DMS53 treated with DMSO at 0.1 percent for 48 hours (cell line): ENCODE data around the gene RPS4Y2.

ENCODE experiments used
- DNase-seq: peaks from one replicate; lab custom pipeline; 2025; ENCODE audit not compliant: unreplicated experiment; lab: John Stamatoyannopoulos, UW

The RPS4Y2 gene

DNA sequence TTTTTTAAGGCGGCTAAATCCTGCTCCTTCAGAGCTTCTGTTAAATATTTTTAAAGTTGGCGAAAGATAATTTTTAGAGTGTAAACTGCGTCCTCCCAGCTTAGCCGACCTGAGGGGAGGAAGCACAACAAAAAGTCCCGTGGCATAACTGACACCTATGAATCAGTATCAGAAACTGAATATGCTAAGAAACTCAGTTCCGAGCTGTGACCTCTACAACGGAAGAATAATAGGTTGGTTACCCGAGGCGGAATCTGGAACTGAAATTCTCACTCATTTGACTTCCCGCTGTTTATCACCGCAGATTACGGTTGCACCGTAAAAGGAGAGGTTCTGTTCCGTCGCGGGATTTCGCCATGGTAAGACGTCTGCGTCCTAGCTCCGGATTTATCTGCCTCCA, at the start of gene RPS4Y2:
TSS of gene RPS4Y2 (plus strand) at position 301 of the 400 bp plus-strand sequence. CDS start at position 357, 56 bp downstream.
- DNase-seq, result no peak

DNA sequence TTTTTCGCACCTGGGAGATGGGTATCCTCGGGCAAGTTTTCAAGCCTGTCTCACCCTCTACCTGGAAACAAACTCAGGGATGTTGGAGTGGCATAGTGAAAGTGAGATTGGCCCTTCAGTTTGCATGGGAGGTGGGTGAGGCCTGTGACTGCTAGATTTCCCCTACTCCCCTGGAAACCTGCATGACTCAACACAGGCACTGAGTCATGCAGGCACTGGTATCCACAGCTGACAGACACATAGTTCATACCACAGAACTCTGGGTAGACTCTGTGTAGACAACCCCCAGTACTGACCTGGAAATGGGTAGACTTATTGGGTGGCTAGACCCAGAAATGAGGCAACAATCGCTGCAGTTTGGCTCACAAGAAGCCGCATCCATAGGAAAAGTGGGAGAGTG, 41.5 kb upstream of the RPS4Y2 start:
- DNase-seq, result no peak

DNA sequence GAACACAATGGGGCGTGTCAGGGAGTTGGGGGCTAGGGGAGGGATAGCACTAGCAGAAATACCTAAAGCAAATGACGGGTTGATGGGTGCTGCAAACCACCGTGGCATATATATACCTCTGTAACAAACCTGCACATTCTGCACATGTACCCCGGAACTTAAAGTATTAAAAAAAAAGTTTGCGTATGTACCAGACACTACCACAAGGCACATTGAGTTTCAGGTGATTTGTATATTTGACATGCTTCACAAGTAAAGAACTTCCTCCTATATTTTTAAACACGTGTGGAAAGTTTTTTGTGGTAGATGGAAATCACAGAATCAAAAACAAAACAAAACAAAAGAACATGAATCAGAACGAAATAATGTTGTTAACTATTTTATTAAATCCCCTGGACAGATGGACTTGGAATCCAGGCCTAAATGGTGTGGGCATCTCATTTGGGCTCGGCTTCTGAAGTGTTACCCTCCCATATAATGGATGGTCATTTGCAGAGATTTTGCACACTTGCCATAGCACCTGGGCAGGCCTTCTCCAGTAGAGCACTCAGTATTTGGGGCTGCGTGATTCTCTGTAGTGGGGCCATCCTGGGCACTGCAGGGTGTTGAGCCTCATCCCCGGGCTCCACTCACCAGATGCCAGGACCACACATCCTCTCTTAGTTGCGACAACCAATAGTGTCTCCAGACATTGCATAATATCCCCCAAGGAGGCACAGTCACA, 29.6 kb upstream of the RPS4Y2 start:
- no peak for DNase-seq

DNA sequence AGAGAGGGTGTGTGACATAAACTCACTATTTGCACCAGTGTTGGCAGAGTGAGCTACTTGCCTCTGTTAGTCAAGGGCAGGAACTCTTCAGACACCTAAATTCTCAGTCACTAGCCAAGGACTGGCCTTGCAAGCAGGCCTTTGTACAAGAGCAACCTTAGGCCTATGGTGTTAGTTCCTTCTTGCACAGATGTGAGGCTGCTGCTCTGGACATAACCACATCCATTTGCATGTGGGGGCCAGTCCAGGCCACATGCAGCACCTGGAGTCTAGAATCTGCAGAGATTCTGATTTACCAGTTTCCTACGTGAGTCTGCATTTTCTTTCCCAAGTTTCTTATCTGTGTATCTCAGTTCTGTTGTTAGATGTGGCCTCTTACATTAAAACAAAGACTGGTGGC, 20.7 kb upstream of the RPS4Y2 start:
- no peak for DNase-seq

DNA sequence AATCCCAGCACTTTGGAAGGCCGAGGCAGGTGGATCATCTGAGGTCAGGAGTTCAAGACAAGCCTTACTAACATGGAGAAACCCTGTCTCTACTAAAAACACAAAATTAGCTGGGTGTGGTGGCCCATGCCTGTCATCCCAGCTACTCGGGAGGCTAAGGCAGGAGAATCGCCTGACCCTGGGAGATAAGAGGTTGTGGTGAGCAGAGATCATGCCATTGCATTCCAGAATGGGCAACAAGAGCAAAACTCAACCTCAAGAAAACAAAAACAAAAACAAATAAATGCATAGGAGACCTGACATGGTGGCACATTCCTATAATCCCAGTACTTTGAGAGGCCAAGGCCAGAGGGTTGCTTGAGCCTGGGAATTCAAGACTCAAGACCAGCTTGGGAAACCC, 16.1 kb upstream of the RPS4Y2 start:
- DNase-seq, result no peak

DNA sequence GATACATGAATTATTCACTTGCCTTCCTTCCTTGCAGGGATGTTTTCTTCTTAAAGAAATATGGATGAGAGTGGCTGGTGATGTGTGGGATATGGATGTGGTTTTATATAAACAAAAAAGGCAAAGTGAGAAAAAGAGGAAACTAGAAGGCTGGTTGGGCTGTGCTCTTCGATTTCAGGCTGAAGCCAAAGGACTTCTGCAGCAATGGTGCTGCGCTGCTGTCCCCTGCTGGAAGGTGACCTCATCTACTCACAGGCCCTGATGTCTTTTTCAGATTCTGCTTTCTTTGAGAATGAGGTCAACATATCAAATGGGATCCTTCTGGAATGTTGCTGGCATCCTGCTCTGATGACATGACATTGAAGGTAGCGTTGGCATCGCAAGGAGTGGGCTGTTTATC, 15.3 kb upstream of the RPS4Y2 start:
- no peak for DNase-seq

DNA sequence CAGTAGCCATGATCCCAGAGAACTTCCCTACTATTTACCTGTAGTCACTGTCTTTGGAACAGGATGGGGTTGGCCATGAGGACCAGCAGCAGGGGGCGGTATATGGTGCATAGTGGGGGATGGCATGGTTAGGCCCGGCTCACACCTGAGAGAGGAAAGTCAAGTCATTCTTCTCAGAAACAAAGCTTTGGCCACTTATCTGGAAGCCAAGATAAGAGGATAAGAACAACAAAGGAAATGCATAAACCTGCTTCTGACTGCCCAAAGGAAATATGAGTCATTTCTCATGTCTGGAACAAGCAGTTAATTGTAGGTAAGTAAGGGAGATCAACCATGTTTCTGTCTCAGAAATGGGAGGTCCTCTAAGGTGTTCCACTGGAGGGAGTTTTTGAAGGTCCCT, 10.8 kb upstream of the RPS4Y2 start:
- no peak for DNase-seq

DNA sequence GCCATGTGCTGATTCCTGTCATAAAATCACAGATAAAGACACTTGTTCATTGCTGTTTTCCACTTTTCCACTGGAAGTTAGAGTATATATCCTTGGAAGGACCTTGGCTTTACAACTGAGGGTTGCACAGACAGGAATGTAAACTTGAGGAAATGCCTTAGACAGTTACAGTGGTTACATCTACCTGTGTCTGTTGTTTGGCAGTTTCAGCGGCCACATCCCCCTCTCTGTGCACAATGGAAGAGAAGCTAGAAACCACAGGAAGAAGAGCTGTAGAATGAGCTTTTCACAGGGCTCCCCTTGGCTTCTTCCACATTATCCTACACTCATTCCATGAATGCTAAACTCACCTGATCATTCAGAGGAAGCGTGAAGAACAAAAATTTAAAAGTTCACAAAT, 9.0 kb upstream of the RPS4Y2 start:
- DNase-seq, result no peak

DNA sequence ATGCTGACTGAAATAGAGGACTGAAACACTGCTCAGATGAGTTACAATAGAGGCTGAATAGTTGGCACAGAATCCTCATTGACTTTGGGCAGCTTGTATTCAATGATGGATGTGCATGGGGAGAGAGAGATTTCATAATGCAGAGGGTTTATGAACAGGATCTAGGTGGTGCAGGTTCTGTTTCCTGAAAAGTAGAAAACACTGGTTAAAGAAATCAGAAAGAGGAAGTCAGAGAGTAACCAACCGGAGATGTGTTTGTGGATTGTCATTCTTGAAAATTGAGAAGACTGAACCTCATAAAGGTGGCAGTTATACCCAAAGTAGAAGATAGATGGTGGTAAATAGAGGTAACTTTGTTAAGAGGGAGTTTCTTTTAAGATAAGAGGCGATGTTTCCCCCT, 8.0 kb downstream of the RPS4Y2 start:
- no peak for DNase-seq

DNA sequence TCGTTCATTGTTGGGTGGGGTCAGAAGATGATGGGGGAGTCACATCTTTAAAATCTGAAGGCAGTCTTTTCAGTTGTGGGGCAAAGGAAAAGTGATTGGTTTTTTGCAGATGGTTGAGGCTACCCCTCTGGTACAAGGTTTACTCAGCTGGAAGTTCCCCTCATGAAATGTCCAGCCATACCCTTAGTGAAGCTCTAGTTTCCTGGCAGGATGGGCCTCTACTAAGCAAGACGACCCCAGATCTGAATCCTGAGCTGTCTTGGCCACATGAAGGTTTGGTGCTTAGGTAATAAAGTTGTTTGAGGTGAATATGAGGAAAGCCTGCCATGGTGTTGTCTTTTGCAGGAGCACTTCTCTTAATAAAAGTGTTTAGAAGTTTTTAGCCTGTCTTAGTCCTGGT, 9.2 kb downstream of the RPS4Y2 start:
- no peak for DNase-seq

DNA sequence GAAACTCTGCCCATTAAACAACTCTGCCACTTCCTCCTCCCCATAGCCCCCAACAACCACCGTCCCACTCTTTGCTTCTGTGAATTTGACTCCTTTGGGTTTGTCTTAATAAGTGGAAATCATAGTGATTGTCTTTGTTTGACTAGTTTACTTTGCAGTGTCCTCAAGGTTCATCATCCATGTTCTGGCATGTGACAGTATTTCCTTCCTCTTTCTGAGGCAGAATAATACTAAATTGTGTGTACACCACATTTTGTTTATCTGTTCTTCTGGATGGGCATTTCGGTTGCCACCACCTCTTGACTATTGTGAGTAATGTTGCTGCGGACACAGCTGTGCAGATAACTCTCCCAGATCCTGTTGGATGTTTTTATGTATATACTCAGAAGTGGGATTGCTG, 14.8 kb downstream of the RPS4Y2 start:
- DNase-seq, result no peak

DNA sequence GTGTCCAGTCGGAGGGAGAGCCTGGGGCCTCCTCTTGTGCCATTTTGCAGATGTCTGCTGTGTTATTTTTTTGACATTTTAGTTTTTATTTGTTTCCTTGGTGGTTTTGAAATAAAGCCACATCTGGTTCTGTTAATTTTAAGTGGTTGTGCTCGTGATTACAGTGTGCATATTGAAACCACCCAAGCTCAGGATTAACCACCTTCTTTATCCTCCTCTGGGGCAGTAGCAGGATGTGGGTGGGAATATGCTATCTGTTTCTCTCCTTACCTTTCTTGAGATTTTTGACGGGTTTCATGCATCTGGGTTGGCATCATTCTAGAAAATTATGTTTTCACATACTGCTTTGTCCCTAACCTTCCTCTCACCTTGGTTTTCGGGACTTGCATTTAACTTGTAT, 20.2 kb downstream of the RPS4Y2 start:
- DNase-seq, result no peak

DNA sequence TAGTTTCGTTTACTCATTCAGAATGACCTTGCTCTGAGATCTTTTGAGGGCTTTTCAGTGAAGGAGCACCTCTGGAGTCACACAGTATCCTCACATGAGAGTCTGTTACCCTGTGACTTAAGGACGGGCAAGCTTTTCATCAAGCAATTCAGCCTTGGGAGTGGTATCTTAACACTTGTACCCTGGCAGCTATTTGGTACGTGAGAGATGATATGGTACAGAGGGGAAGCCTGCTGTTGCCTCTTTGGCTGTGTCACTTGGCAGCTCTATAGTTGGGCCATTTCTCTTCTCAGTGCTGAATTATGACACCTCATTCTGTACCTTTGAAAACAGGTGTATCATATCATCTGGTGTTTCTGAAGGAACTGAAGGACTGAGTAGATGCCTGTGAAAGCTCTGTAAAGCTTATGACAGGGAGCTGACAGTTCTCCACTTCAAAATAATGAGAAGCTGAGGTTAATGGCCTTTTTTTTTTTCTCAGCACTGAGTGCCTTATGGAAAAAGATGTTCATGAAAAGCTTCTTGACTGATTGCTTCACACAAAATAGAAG, 24.3 kb downstream of the RPS4Y2 start:
- no peak for DNase-seq

DNA sequence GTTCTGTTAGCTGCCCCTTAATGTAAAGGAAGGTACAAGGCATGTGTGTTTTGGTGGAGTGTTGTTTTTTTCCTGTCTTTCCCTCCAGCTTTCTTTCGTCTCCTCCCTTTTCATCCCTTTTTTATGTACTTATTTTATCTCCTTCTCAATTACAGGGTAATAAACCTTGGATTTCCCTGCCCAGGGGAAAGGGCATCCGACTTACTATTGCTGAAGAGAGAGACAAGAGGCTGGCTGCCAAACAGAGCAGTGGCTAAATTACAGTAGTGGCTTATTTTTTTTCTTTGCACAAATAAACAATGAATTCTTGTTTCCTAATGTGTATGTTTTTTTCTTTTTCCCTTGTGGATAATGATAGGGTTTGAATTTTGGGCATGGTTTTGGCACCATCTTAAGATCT, 24.9 kb downstream of the RPS4Y2 start:
- no peak for DNase-seq

DNA sequence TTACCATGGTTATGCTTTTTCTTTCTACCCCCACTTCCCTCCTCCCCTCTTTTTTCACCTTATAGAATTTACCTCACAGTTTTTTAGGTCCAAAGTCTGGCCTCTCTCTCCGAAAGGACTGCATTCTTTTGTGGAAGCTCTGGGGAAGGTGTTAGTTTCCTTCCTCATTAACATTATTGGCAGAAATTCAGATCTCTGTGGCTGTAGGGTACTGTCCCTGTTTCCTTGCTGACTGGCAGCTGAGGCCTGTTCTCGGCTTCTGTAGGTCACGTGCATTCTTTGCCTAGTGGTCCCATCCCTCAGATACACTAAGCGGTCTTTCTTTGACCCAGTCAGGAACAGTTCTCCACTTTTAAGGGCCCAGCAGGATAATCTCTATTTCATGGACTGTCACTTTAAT, 25.5 kb downstream of the RPS4Y2 start:
- no peak for DNase-seq

DNA sequence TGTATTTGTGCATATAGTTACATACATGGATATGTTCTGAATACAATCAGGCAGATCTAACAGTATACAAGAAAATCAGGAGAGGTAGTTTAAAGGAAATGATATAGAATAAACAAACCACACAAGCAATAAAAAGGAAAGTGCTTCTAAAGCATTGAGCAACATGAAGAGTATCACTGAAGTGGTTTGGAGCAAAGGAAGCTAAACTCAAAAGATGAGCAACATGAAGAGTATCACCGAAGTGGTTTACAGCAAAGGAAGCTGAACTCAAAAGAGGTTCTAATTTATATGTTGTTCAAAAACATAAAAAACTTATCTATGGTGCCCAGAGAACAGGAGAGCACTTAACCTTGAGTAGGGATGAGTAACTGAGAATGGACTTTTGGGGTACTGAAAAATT, 29.1 kb downstream of the RPS4Y2 start:
- no peak for DNase-seq

DNA sequence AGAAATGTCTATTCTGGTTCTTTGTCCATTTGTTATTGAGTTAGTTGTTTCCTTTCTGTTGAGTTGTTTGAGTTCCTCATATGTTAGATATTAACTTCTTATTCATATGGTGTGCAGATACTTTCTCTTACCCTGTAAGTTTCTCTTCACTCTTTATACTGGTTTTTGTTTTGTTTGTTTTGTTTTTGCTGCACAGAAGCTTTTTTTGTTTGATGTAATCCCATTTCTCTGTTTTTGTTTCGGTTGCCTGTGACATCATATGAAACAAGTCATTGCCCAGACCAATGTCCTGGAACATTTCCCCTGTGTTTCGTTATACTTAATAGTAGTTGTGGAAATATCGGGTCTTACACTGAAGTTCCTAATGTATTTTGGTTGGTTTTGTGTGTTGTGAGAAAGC, 31.2 kb downstream of the RPS4Y2 start:
- no peak for DNase-seq

DNA sequence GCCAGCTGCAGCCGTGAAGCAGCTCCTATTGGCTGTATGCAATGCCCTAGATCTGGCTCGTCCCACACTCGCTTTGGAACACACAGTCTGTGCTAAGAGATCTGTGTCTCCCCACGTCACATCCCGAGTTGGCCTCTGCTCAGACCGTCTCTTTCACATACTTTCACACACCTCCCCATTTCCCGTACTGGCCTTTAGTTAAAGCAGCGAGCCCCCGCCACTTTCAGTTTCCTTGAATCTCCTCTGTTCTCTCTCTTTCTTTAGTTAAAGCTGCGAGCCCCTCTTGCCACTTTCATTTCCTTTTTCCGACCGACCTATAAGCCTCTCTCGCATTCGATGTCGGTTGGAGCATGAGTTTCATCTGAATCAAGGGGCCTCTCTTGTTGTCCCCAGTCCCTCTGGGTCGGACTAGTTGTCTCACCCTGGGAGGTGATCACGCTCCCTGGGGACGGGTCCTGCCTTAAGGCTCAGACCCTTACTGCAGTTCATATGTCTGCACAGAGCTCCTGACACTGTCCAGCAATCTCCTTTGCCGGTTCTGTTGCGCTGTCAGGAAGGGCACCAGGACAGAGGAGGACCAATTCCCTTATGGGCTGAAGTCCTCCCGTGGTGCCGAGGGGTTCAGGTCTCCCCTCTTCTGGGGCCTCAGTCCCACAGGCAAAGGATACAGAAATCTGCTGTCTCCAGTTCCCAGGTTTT, 42.6 kb downstream of the RPS4Y2 start:
- no peak for DNase-seq

DNA sequence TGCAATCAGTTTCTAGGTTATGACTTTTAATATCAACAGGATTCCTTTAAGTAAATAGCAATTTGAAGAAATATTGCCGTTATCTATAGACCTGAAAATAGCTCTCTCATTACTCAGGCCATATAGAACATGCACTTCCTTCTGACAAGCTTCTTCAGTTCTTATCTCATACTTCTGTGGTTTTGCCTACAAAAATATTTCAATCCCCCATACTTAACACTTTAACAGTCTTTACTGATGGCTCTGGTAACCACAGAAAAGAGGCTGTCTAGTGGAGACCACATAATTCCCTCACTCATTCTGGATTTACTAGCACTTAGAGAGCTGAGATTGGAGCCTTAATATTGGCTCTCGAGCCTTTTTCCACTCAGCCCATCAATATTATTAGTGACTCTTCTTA, 46.8 kb downstream of the RPS4Y2 start:
- no peak for DNase-seq

DNA sequence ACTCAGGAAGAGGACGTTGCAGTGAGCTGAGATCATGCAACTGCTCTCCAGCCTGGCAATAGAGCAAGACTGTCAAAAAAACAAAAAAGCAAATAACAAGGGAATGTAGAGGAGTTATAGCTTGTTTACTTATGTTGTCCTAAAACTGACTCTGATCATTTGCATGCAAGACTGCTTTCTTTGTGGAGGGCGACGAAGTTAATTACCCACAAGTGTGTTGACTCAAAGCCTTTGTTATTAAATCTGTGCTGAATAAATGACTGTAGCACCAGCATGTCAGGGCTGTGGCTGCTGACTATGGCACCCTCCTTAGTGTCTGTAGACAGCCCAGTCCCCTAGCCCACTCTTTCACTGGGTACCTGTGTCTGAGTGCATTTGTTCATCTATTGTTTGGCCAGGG, 50.3 kb downstream of the RPS4Y2 start:
- DNase-seq, result no peak

DNA sequence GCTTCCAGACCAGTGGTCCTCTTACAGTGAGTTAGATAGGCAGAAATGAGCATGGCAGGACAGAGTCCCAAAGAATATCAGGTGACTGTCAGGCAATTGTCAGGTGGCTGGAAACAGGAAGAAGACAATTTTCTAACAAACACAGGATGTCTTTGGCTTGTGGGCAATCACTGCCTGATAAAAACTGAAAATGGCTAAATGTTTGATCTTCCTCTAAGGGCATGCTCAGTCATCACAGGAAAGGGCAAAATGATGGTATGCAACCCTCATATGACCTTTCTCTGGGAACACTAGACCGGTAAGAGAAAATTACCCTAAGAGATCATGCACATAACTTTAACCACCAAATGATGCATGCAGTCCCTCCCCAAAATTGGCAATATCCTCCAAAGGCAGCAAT, 57.6 kb downstream of the RPS4Y2 start:
- DNase-seq, result no peak

DNA sequence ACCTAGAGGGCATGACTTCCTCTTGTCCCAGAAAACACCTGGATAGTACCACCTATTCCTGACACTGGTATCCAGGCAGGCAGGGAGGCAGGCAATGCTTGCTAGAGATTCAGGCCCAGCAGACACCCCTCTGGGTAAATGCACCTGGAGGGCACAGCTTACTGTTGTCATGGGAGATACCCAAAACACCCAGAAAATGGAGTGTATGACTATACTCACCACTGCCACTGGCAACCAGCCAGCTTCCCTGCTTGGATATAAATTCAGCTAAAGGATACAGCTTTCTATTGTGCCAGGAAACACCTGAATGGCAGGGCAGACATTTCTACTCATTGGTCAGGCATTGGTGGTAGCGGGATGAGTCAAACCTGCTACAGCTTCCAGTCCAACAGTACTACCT, 58.9 kb downstream of the RPS4Y2 start:
- no peak for DNase-seq

DNA sequence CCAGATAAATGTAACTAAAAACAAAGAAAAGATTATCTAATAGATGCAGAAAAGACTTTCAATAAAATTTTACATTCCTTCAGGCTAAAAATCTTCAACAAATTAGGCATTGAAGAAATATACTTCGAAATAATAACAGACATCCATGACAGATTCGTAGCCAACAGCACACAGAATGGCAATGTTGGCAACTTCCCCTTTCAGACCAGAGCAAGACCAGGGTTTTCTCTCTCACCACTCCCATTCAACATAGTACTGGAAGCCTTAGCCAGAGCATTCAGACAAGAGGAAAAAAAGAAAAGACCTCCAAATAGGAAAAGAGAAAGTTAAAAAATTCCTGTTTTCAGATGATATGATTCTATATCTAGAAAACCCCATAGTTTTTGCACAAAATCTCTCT, 61.2 kb downstream of the RPS4Y2 start:
- DNase-seq, result no peak
